Activated CD4-positive, alpha-beta T cell treated with anti-CD3 and anti-CD28 coated beads for 48 hours (primary cell): ENCODE results near the gene OR10R2.
"Not testable (repeated sequence)": the region's sequence is repeated elsewhere in the genome, so short reads cannot be mapped to it uniquely, and the experiment has no call there.

ENCODE experiments used
- DNase-seq: peaks from one replicate; pipeline ENCODE4 v3.0.0-alpha.2; 2020

The OR10R2 gene, protein sequence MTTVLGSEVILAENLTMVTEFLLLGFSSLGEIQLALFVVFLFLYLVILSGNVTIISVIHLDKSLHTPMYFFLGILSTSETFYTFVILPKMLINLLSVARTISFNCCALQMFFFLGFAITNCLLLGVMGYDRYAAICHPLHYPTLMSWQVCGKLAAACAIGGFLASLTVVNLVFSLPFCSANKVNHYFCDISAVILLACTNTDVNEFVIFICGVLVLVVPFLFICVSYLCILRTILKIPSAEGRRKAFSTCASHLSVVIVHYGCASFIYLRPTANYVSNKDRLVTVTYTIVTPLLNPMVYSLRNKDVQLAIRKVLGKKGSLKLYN

DNA sequence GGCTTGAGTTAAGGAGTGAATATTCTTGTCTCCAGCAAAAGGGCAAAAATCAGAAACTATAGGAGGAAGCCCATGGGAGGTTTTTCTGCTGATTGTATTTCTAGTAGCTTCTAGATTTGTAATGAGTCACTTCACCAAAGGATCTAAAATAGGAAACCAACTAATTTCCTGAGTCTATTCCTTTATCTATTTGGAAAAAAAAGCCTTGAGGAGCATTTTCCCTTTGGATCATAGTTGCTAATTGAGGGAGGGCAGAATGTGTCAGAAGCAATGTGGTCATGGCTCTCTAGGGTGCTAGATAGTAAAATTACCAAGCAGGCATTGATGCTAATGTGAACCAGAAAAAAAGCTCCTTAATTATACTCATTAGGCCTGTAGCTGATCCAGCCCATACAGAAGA lies at the start of gene OR10R2:
OR10R2 (plus strand) TSS at position 301 of the 400 bp plus-strand sequence. CDS start 106 bp downstream, outside the sequence.
- DNase-seq = no peak

DNA sequence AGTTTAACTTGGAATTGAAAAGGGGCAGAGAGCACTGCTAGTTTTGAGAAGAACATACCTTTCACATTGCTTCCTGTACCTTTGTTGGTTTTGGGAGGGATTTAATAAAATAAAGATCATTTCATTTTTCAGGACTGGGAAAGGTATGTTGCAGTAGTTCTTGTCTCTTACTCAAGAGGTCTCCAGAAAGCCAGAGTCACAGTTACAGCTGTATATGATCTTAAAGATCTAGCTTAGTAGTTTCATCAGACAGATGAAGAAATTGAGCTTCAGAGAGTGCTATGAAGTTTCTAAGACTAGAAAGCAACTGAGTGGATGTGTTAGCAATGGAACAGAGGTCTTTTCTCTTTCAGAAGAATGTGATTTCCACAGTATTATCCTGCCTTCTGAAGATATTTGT lies 47.0 kb upstream of the OR10R2 start:
- no peak for DNase-seq

DNA sequence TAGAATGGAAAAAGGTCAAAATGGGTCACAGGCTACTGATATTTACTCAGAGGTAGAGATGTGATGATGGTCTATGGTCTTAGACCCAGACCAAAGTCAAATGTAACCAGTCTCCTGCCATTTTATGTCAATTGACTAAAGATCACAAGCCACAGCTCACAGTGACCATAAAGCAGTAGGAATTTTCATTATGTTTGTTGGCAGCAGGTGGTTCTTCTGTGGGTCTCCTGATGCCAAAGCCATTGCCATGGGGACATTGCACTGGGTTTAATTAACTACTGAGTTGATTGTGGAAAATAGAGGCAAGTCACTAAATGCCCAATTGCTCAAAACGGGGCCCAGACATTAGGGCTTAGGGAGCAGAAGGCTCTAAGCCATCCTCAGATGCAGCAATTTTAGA lies 45.9 kb upstream of the OR10R2 start, which contains the start of gene OR10K2:
OR10K2 (minus strand) TSS at position 101 of the 400 bp plus-strand sequence. CDS start 5,371 bp downstream, outside the sequence.
- no peak for DNase-seq

DNA sequence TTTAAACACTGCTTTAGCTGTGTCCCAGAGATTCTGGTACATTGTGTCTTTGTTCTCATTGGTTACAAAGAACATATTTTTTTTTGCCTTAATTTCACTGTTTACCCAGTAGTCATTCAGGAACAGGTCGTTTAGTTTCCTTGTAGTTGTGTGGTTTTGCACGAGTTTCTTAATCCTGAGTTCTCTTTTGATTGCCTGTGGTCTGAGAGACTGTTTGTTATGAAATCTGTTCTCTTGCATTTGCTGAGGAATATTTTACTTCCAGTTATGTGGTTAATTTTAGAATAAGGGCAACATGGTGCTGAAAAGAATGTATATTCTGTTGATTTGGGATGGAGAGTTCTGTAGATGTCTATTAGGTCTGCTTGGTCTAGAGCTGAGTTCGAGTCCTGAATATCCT lies 41.9 kb upstream of the OR10R2 start:
- not testable (repeated sequence) for DNase-seq

DNA sequence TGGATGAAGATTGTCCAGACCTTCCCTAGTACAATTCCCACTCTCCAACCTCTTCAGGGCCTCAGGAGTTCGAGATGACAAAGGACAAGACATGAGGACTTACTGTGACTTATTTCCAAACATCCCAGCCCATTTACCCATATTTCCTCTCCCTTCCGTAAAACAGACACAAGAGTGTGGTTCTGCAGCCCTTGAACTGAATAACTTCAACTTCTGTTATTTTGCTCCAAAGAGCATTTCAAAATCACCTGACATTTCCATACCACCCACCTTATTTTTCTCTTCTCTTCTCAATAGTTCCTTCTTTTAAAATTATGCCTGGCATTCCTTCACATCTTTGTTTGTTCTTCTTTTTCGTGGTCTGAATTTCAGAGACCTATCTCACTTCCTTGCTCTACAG lies 37.3 kb upstream of the OR10R2 start:
- no peak for DNase-seq

DNA sequence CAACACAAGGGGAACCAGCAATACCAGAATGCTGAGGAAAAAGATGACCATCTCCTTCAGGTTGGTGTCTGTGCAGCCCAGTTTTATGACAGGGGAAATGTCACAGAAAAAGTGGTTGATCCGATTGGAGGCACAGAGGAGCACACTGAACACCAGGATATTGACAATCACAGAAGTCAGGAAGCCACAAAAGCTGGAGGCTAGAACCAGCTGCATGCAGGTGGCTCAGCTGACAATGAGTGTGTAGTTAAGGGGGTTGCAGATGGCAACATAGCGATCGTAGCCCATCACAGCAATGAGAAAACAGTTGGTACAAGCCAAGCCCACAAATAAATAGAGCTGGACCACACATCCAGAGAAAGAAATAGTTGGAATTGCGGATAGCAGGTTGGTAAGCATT lies 26.6 kb upstream of the OR10R2 start:
- DNase-seq = no peak

DNA sequence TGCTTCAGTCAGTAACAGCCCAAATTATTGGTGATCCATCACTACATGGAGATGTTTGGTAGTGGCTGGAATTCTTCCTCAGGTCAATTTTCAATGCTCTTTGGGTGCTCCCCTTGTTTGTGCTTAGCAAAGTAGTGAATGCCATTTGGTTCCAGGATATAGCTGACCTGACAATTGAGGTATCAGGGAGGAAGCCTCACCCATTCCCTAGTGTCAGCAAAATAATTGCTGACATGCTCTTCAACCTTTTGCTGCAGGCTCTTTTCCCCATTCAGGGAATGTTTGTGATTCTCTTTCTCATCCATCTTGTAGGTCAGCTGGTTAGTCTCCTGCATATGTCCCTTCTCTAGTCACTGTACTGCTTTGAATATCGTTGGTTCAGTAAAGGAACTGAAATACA lies 17.5 kb upstream of the OR10R2 start:
- no peak for DNase-seq

DNA sequence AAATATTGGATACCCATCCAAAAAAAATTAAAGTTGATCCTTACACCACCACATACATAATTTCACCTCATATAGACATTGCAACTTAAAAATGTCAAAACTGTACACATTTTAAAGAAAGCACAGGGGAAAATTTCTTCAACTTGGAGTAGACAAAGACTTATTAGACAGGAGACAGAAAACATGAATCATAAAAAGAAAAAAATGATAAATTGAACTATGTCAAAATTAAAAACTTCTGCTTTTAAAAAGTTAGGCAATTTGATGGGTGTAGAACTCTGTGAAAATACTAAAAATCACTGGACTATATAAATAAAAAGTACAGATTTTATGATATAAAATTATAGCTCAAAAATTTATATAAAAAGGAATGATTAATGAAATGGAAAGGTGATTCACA lies 14.8 kb upstream of the OR10R2 start:
- no peak for DNase-seq

DNA sequence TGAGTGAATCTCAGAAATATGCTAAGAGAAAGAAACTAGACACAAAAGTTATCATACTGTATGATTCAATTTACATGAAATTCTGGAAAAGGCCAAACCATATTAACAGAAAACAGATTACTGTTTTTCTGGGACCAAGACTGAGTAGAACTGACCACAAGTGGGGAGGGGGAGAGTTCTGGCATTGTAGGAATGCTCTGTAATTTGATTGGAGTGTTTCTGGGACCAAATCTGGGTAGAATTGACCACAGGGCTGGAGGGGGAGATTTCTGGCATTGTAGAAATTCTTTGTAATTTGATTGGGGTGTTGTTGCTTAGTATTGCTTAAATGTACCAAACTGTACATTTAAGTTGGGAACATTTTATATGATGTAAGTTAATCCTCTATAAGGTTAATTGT lies 13.8 kb upstream of the OR10R2 start:
- no peak for DNase-seq

DNA sequence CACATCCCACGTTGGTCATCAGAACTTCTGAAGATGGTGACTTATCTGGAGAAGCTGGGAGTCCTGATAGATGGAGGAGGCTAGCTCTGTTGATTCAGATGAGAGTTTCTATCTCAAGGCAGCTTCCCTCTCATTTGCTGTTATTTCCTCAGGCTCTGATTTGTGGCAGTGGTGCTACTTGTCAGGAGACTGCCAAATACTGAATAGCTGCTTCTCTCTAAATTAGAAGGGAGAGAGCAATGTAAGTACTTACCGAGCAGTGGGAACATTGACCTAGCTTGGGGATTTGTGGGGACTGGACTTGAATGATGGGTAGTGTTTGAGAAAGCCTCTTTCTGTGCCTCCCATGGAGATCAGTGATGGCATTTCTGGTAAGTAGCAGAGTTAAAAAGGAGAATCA lies 10.5 kb upstream of the OR10R2 start, which contains the start of gene OR10K1:
OR10K1 (plus strand) TSS at position 301 of the 400 bp plus-strand sequence. CDS start 3,728 bp downstream, outside the sequence.
- DNase-seq = no peak

DNA sequence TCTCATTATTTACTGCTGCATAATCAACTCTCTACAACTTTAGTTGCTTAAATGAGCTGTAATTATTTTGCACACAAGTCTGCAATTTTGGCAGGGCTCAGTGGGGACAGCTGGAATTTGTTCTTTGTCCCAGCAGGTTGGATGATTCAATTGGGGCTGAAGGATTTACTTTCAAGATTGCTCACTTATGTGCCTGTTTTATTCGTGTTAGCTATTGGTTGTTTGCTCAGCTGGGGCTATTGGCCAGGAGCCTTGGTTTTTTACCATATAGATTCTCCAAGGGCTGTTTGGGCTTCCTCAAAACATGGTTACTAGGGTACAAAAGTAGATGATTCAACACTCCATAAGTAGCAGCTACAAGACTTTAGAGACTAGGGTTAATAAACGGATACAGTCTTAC lies 13.4 kb downstream of the OR10R2 start:
- DNase-seq = no peak

DNA sequence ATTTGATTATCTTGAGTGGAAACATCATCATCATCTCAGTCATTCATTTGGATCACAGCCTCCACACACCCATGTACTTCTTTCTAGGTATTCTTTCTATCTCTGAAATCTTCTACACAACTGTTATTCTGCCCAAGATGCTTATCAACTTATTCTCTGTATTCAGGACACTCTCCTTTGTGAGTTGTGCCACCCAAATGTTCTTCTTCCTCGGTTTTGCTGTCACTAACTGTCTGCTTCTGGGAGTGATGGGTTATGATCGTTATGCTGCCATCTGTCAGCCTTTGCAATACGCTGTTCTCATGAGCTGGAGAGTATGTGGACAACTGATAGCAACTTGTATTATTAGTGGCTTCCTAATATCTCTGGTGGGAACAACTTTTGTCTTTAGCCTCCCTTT lies 19.3 kb downstream of the OR10R2 start:
- DNase-seq = no peak

DNA sequence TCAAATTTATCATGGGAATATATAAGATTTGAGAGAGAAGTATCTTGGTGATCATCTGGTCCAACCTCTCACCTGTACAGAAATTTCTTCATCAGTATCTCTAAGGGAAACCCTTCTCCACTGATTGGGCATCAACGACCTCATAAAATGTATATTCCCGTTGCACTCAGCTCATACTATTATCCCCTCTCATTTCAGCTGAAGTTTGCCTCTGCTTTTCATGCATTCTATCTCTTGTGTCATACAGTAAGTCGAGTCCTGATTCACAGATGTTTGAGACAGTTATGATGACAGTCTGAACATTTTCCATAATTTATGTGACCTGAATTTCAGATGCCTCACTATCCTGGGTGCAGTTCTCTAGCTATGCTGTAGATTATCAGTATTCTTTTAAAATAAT lies 21.0 kb downstream of the OR10R2 start:
- no peak for DNase-seq

DNA sequence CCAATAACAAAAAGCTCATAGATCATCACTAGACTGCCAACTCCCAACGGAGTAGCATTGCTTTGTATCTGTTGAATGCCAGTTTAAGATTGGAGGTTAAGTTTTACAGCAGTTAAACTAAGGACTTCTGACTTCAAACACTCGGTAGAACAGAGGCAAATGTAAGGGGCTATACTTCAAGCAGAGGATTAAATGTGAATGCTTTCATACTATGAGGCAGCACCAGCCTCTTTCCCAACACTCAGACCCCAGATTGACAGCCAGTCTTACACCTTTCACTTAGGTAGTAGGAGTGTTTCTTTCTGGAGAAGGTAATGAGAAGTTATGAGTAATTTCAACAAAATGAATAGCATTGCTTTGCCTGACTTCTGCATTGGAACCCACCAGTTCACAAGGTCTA lies 22.8 kb downstream of the OR10R2 start:
- no peak for DNase-seq

DNA sequence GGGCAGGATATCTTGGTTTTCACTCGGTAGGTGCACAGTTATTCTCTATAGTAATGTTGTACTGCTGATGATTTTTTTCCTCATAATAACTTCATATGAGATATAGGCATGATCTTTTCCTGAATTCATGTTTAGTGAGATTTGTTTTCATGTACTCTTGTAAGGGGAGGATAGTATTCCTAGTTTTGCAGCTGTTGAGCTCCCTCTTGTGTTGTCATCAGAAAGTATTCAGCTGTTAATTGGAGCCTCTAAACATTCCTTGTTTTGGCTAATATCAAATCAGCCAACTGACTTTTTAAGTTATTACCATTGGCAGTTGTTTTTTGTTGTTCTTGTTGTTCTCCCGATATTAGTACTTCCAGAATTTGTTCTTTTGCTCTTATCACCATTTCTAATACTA lies 24.4 kb downstream of the OR10R2 start:
- no peak for DNase-seq

DNA sequence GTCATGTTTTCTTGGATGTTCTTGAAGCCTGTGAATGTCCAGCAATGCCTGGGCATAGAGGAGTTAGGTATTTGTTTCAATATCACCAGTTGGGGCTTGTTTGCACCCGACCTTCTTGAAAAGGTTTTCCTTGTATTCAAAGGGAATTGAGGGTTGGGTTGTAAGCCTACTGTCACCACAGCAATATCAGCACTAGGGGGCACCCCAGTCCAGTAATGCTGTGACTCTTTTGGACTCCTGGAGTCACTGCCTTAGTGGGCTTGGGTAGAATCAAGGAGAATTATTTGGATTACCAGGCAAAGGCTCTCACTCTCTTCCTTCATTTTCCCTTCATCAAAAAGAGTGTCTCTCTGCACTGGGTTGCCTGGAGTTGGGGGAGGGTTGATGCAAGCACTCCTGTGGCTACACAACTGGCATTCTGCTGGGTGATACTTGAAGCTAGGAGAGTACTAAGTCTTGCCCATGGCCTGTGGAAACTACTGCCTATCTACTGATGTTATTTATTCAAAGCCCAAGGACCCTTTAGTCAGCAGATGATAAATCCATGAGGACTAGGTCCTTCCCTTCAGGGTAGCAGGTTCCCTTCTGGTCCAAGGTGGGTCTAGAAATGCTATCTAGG lies 34.5 kb downstream of the OR10R2 start:
- DNase-seq = peak; percentile 58

DNA sequence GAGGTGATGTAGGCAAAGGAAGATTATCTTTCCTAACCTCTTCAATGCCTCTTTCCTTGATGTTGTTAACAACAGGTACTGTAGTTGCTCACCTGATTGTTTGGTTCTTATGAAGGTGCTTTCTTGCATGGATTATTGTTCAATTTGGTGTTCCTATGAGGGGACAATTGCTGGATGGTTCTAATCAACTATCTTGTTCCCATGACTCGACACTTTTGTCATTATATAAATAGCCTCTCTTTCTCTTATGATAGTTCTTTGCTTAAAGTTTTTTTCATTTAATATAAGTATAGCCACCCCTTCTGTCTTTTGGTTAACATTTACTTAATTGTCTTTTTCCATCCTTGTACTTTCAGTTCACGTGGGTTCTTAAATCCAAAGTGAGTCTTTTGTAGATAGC lies 35.5 kb downstream of the OR10R2 start:
- DNase-seq = no peak

DNA sequence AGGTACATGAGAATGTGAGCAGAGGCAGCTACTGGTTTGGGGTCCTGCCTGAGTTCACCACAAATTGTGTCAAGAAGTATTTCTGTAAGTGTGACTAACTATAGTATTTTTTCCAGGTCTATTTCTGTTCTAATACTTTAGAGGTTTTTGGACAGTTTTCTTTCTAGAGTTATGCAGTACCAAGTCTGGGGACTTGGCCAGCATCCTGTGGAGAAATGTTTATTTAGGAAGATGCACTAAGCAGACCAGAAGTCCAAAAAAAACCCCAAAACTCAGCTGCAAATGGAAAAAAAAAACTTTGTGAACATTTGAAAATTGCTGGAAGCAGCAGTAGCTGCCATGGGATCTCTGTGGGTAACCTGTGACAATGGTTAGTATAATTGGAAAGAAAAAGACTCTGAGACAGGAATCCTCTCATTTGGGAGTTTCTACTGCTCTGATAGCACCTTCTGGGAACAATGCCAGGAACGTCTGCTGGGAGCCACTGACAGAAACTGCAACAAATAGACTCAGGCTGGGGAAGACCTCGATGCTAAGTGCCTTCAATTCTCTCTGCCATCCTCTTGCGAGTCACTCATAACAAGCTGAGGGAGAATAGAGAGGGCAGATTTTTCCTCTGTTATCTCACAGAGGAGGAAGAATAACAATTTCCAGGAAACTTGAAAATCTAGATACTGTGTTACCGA lies 37.6 kb downstream of the OR10R2 start:
- no peak for DNase-seq

DNA sequence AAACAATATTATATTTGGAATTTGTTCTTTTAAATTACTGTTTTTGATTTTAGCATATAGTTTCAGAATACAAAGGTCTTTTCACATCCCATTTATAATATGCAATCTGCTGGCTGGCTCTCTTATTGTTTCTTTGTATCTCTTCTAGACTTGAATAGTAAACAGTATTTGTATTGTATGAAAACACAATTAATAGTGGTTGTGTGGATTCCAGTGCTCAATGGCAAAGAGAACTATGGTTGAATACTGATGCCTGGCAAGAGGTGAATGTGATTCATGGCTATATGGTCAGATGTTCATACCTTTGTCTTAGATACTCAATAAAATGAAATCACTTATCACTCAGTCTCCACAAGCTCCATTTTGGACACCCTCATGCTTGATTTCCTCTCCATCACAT lies 44.9 kb downstream of the OR10R2 start:
- no peak for DNase-seq

DNA sequence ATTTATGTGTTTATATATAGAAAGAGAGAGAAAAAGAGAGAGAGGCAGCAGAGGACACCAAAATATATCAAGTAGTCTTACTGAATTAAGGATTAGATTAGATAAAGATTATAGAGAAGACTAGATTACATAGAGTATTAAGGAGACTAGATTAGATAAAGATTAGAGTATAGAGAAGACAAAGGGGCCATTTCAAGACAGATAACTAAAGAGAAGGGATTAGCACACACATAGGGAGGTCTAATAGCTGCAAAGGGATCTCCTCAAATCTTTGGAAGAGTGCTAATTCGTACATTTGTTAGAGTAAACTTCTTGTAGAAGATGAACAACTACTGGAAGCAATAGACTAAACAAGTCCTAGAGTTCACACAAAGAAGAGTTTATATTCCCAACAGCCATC lies 48.0 kb downstream of the OR10R2 start:
- DNase-seq = no peak

DNA sequence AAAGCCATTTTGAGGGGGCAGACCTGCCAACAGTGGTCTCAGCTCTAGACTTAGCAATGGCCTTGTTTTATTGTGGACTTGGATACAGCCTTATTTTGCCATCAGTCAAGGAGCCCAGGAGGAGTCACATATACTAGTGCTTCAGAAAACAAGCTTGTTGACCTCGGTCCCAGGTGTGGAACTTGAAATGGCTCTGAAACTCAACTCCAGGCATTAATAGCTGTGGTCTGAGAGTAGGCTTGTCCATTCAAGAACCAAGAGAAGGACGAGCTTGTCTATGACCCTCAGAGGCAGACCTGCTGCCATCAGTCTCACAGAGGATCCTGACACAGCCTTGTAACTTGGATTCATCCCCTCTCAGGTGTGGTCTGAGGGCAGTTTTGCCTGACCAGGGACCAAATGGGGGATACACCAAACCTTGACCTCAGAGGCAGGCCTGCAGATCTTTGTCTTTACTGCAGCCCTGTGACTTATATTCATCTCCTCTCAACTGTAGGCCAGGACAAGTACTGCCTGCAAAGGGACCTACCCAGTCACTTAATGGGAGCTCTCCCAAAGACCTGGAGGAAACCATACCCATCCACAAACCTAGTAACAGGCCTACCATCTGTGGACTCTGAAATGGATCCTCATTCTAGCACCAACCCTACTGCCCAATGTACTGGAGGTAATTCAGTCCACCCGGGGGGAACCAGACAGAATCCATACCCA lies 49.1 kb downstream of the OR10R2 start:
- DNase-seq = no peak

DNA sequence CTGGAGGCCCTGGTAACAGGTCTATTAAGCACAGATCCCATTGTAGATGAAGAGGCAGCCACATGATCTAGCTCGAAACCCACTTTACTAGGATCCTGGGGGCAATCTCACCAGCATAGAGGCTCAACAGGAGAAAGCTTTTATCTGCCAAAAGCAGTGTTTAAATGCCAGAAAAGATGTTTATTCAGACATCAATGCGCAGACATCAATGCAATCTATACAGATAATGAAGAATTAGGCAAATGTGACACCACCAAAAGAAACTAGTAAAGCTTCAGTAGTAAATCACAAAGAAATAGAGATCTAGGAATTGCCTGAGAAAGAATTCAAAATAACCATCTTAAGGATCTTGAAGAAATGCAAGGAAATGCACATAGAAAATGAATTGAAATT lies 49.6 kb downstream of the OR10R2 start:
- DNase-seq = no peak

DNA sequence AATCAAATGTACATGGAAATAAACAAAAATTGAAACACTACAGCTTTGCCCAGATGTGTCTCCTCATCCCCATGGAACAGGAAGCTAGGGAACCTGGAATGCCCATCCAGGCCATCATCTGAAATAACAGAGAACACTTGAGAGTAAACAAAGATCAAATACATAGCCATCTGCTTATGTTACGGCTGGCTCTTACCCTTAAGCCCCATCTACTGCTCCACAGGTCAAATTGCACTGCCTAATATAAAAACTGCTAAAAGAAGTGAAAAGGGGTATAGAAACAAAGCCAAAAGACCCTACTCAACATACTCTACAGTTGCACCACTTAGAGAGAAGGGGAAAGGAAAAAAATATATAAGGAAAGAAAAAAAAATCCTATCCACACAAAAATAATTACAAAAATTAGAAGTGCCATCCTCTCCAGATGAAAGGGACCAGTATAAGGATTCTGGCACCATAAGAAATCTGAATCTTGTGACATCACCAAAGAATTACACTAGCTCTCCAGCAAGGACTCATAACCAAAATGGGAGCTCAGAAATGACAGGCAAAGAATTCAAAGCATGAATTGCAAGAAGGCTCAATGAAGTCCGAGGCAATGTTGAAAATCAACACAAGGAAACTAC lies 55.3 kb downstream of the OR10R2 start:
- DNase-seq = no peak
